HepG2 (cell line): ENCODE results near the gene RBM19. TPM values are rescaled to one million over a fixed set of nuclear protein-coding genes. Genes with fewer than 3 reads are reported as not detected.

Experiments
- AGO2 ChIP-seq: fragments of 200-400 bp; formaldehyde crosslinking; optimal IDR thresholded peaks from 2 replicates; pipeline ENCODE3; 2017; ENCODE audit warnings: mild to moderate bottlenecking, low read depth, low read length, moderate library complexity
- BRCA1 ChIP-seq: sonication (generic); formaldehyde crosslinking; IDR thresholded peaks from 2 replicates; pipeline ENCODE4 v1.4.0; 2020; ENCODE audit warnings: missing genetic modification reagents
- CBX2 ChIP-seq, 2 experiments: fragments of 200-600 bp in 1 of 2; sonication (generic); formaldehyde crosslinking in 1 of 2; IDR thresholded peaks; 2 replicates each; pipeline versions ENCODE4 v1.7.0 to v1.8.1; 2018 to 2022; ENCODE audit warnings: low read depth in 2 of 2, low read length in 1 of 2, mild to moderate bottlenecking in 1 of 2, missing genetic modification reagents in 1 of 2
- DNMT3B ChIP-seq: conservative IDR thresholded peaks from 2 replicates; pipeline ENCODE4 v1.6.1; 2016; ENCODE audit warnings: missing biosample characterization, control low read depth
- FOXJ3 ChIP-seq: sonication (generic); formaldehyde crosslinking; IDR thresholded peaks from 2 replicates; pipeline ENCODE4 v1.4.0; 2020; ENCODE audit warnings: missing genetic modification reagents, mild to moderate bottlenecking, borderline replicate concordance
- GATAD2A ChIP-seq: IDR thresholded peaks from 2 replicates; pipeline ENCODE4 v1.6.1; 2016
- HIC2 ChIP-seq: sonication (generic); formaldehyde crosslinking; IDR thresholded peaks from 2 replicates; pipeline ENCODE4 v1.9.0; 2022; ENCODE audit warnings: low read depth, missing genetic modification reagents
- IKZF1 ChIP-seq: fragments of 450-650 bp; IDR thresholded peaks from 2 replicates; pipeline ENCODE4 v1.7.1; 2016
- MLX ChIP-seq: IDR thresholded peaks from 2 replicates; pipeline ENCODE4 v1.6.1; 2016
- SIX1 ChIP-seq: sonication (generic); formaldehyde crosslinking; IDR thresholded peaks from 2 replicates; pipeline ENCODE4 v1.4.0; 2020; ENCODE audit warnings: missing genetic modification reagents, borderline replicate concordance
- SMAD3 ChIP-seq: sonication (generic); formaldehyde crosslinking; IDR thresholded peaks from 2 replicates; pipeline ENCODE4 v1.4.0; 2020; ENCODE audit warnings: missing genetic modification reagents
- TCF12 ChIP-seq, 2 experiments: fragments of 450-650 bp in 1 of 2; sonication (generic) in 1 of 2; formaldehyde crosslinking in 1 of 2; IDR thresholded peaks; 2 replicates each; pipeline versions ENCODE4 v1.6.1 to v1.8.0; 2017 to 2022; ENCODE audit warnings: antibody characterized with exemption in 1 of 2, mild to moderate bottlenecking in 1 of 2, missing genetic modification reagents in 1 of 2, moderate library complexity in 1 of 2
- TFDP2 ChIP-seq: sonication (generic); formaldehyde crosslinking; IDR thresholded peaks from 2 replicates; pipeline ENCODE4 v1.4.0; 2020; ENCODE audit warnings: missing genetic modification reagents
- USF2 ChIP-seq, 2 experiments: sonication (generic) in 1 of 2; formaldehyde crosslinking in 1 of 2; IDR thresholded peaks; 2 replicates each; pipeline versions ENCODE4 v1.5.1 to v1.6.1; 2011 to 2020; ENCODE audit warnings: borderline replicate concordance in 1 of 2, low read depth in 1 of 2, low read length in 1 of 2, mild to moderate bottlenecking in 1 of 2, missing genetic modification reagents in 1 of 2, moderate library complexity in 1 of 2
- ZFP90 ChIP-seq: sonication (generic); formaldehyde crosslinking; IDR thresholded peaks from 2 replicates; pipeline ENCODE4 v1.8.0; 2022; ENCODE audit warnings: missing genetic modification reagents, mild to moderate bottlenecking, inconsistent platforms, borderline replicate concordance
- ZNF230 ChIP-seq: sonication (generic); formaldehyde crosslinking; IDR thresholded peaks from 2 replicates; pipeline ENCODE4 v1.4.0; 2020; ENCODE audit warnings: mild to moderate bottlenecking, missing genetic modification reagents
- ZNF296 ChIP-seq: sonication (generic); formaldehyde crosslinking; conservative IDR thresholded peaks from 2 replicates; pipeline ENCODE4 v1.5.0; 2020; ENCODE audit warnings: mild to moderate bottlenecking, missing genetic modification reagents
- ZNF382 ChIP-seq: sonication (generic); formaldehyde crosslinking; IDR thresholded peaks from 2 replicates; pipeline ENCODE4 v1.5.0; 2020; ENCODE audit warnings: missing genetic modification reagents, mild to moderate bottlenecking, borderline replicate concordance
- ZNF484 ChIP-seq: sonication (generic); formaldehyde crosslinking; IDR thresholded peaks from 2 replicates; pipeline ENCODE4 v1.5.1; 2020; ENCODE audit warnings: mild to moderate bottlenecking, low read depth, missing genetic modification reagents, borderline replicate concordance
- ZNF558 ChIP-seq: sonication (generic); formaldehyde crosslinking; IDR thresholded peaks from 2 replicates; pipeline ENCODE4 v1.9.0; 2022; ENCODE audit warnings: mild to moderate bottlenecking, missing genetic modification reagents, borderline replicate concordance
- ZNF724P ChIP-seq: sonication (generic); formaldehyde crosslinking; IDR thresholded peaks from 2 replicates; pipeline ENCODE4 v1.8.0; 2022; ENCODE audit warnings: missing genetic modification reagents, borderline replicate concordance
- ZNF766 ChIP-seq: sonication (generic); formaldehyde crosslinking; IDR thresholded peaks from 2 replicates; pipeline ENCODE4 v1.5.0; 2020; ENCODE audit warnings: missing genetic modification reagents, borderline replicate concordance
- ZNF768 ChIP-seq: sonication (generic); formaldehyde crosslinking; IDR thresholded peaks from 2 replicates; pipeline ENCODE4 v1.4.0; 2020; ENCODE audit warnings: missing genetic modification reagents
- ZNF883 ChIP-seq: sonication (generic); formaldehyde crosslinking; IDR thresholded peaks from 2 replicates; pipeline ENCODE4 v1.5.1; 2020; ENCODE audit warnings: mild to moderate bottlenecking, missing genetic modification reagents; ENCODE audit errors: not compliant biosample characterization
- polyA plus RNA-seq, 8 experiments: library from polyadenylated mRNA; depleted of rRNA in 3 of 8; stranded (reverse) in 7 of 8; unstranded in 1 of 8; fragments of >200 nt; fragmentation: Illumina TruSeq in 4 of 8; extraction: Trizol in 4 of 8; gene quantifications; 2 replicates each; pipeline versions ENCODE4 v1.2.1 to v1.2.3, GENCODE V29; 2011 to 2016; ENCODE audit warnings: low read depth in 4 of 8, missing spikeins in 1 of 8, mixed read lengths in 1 of 8; ENCODE audit not compliant: insufficient read depth in 1 of 8
- total RNA-seq, 5 experiments: library from RNA; depleted of rRNA; stranded (reverse); fragments of >200 nt; fragmentation: Illumina TruSeq; extraction: Trizol; gene quantifications; 2 replicates each; pipeline ENCODE4 v1.2.3, GENCODE V29; 2016; ENCODE audit warnings: low read depth in 1 of 5

The RBM19 gene
- total and polyA plus RNA-seq, 2 of the 13 experiments (the other 11 are each of a cell fraction or from before 2014, with no cell fraction given): 19.3 to 32.2 TPM

- TF ChIP-seq MLX (no peak), SIX1 (CRISPR knock-in tag) (no peak), ZNF768 (CRISPR knock-in tag) (no peak), CBX2 (IDR thresholded peaks at IDR 0.05; ENCODE audit: low read depth, low read length) (no peak), CBX2 (CRISPR knock-in tag; IDR thresholded peaks at IDR 0.05; ENCODE audit: low read depth) (no peak), ZNF484 (no peak), DNMT3B (CRISPR knock-in tag) (no peak), ZNF296 (CRISPR knock-in tag) (no peak), USF2 (IDR thresholded peaks at IDR 0.05; ENCODE audit: low read depth, low read length) (no peak), USF2 (CRISPR knock-in tag; IDR thresholded peaks at IDR 0.05; ENCODE audit: borderline replicate concordance) (no peak), IKZF1 (no peak), TFDP2 (no peak), FOXJ3 (no peak), SMAD3 (CRISPR knock-in tag) (no peak), ZNF230 (CRISPR knock-in tag) (no peak), ZNF558 (no peak), ZNF766 (CRISPR knock-in tag) (no peak), ZNF382 (CRISPR knock-in tag) (no peak), HIC2 (CRISPR knock-in tag) (no peak), ZNF883 (CRISPR knock-in tag) (no peak), AGO2 (no peak), ZNF724P (CRISPR knock-in tag) (no peak), GATAD2A (CRISPR knock-in tag) (peak; percentile 47; the same call in 1 of the 2 replicates), TCF12 (IDR thresholded peaks at IDR 0.05) (no peak), TCF12 (CRISPR knock-in tag; IDR thresholded peaks at IDR 0.05) (no peak), BRCA1 (CRISPR knock-in tag) (no peak), ZFP90 (CRISPR knock-in tag) (no peak)
These were observed 157.8 kb downstream of the RBM19 start (continued) for GRCh38 chr12:113808095-113808951.
